Ascending aorta (tissue), 2 donors: Measurements from ENCODE around the gene TRAPPC14. TPM values are rescaled to one million over a fixed set of nuclear protein-coding genes. Genes with fewer than 3 reads are reported as not detected.

ENCODE experiments used
- DNase-seq, 2 donors: peaks; one replicate each; pipeline ENCODE4 v3.0.0-alpha.2; 2019; ENCODE audit warnings: low spot score in 2 of 2
- H3K27ac ChIP-seq, 2 donors: fragments of 200-600 bp; sonication (generic); one replicate each; pipeline ENCODE4 v1.5.1; 2016 to 2017; ENCODE audit warnings: mild to moderate bottlenecking in 1 of 2
- H3K27me3 ChIP-seq: fragments of 200-600 bp; sonication (generic); one replicate; pipeline ENCODE4 v1.5.1; 2017
- H3K36me3 ChIP-seq, 2 donors: fragments of 200-600 bp; sonication (generic); one replicate each; pipeline ENCODE4 v1.5.1; 2016
- H3K4me1 ChIP-seq, 2 donors: fragments of 200-600 bp; sonication (generic); one replicate each; pipeline ENCODE4 v1.5.1; 2016 to 2017; ENCODE audit warnings: mild to moderate bottlenecking in 1 of 2
- H3K4me3 ChIP-seq, 2 donors: fragments of 200-600 bp; sonication (generic); one replicate each; pipeline ENCODE4 v1.5.1; 2016 to 2017; ENCODE audit warnings: mild to moderate bottlenecking in 1 of 2
- H3K9me3 ChIP-seq, 2 donors: fragments of 200-600 bp; sonication (generic); one replicate each; pipeline ENCODE4 v1.5.1; 2016
- CTCF ChIP-seq, 3 experiments: fragments of 200-600 bp in 2 of 3; fragments of 450-650 bp in 1 of 3; sonication (generic) in 2 of 3; IDR thresholded peaks; one replicate each; pipeline ENCODE4 v1.5.1; 2016 to 2019; ENCODE audit warnings: antibody characterized with exemption in 3 of 3, mild to moderate bottlenecking in 1 of 3, moderate library complexity in 1 of 3
- intact Hi-C: fragments of 100-400 bp; cut with DNase I; formaldehyde crosslinking; loops from one replicate; pipeline ENCODE4 v1.15.1; 2023
- total RNA-seq: library from RNA; depleted of rRNA; stranded (reverse); fragments of >200 nt; gene quantifications from one replicate; pipeline ENCODE4 v1.1.0, GENCODE V29; 2016

The TRAPPC14 gene
- total RNA-seq, 1 donor from 2014 or later = 22.0 TPM

- peaks cover 0 to 14% of the 10 kb centered on the region in 2 donors for H3K4me1 ChIP-seq
- no peaks in the 10 kb centered on the region for H3K9me3 ChIP-seq
- no peaks in the 10 kb centered on the region for H3K36me3 ChIP-seq
- intact Hi-C loops = loop anchor here (1.0 to 10.0 kb wide), 3 partner anchors 22 to 298 kb away; partner anchors contain the start of genes AP4M1, LAMTOR4, MCM7 and MEPCE
- TF ChIP-seq CTCF (IDR thresholded peaks at IDR 0.05) = no peak
- peak within 1 kb of the TSS; percentile 87 to 98 for H3K27ac ChIP-seq
- DNase-seq = peak; percentile 26 to 91
- H3K4me3 ChIP-seq = peak within 1 kb of the TSS; percentile 79 to 99
- H3K27me3 ChIP-seq = no peaks in the 10 kb centered on the region
These were observed 31.3 kb downstream of the TRAPPC14 start, which contains the start of gene MBLAC1 for GRCh38 chr7:100126931-100127865. Gene MBLAC1 (plus strand): TSS chr7:100126967. CDS start chr7:100127396, 429 bp downstream.

DNA sequence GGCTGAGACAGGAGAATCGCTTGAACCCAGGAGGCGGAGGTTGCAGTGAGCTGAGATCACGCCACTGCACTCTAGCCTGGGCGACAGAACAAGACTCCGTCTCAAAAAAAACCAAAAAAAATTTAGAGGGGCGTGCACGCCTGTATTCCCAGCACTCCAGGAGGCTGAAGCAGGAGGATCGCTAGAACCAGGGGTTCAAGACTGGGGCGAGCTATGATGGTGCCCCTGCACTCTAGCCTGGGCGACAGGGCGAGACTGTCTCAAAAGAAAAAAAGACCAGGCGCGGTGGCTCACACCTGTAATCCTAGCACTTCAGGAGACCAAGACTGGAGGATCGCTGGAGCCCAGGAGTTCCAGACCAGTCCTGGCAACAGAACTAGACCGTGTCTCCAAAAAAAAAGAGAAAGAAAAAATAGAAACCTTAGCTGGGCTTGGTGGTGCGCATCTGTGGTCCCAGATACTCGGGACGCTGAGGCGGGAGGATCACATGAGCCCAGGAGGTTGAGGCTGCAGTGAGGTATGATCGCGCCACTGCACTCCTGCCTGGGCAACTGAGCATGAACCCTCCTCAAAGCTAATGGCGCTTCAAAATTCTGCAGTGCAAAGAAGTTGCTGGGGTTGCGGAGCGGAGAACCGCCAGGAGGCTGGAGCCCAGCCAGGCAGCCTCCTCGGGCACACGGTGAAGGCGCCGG is 32.1 kb downstream of the TRAPPC14 start:
- intact Hi-C loops = loop anchor here (2.0 to 10.0 kb wide), 2 partner anchors 22 to 298 kb away; partner anchors contain the start of genes LAMTOR4, MEPCE and ZCWPW1
- H3K4me1 ChIP-seq = peaks cover 0 to 14% of the 10 kb centered on the region in 2 donors

GRCh38 chr7:100124301-100125230 is 34.0 kb downstream of the TRAPPC14 start:
- intact Hi-C loops = loop anchor here (10.0 kb wide), 1 partner anchor 300 kb away; the partner anchor contains the start of genes MEPCE and ZCWPW1
- H3K27ac ChIP-seq = no peak overlapping the region
- TF ChIP-seq CTCF (IDR thresholded peaks at IDR 0.05) = no peak

More for the DNA sequence above, 32.1 kb downstream of the TRAPPC14 start:
- H3K36me3 ChIP-seq = no peaks in the 10 kb centered on the region
- no peak for TF ChIP-seq CTCF (IDR thresholded peaks at IDR 0.05)
- no peaks in the 10 kb centered on the region for H3K9me3 ChIP-seq
- no peak for DNase-seq
- H3K4me3 ChIP-seq = peak overlapping the region; percentile 79 to 99
- peak overlapping the region; percentile 87 to 98 for H3K27ac ChIP-seq
- no peaks in the 10 kb centered on the region for H3K27me3 ChIP-seq

DNA sequence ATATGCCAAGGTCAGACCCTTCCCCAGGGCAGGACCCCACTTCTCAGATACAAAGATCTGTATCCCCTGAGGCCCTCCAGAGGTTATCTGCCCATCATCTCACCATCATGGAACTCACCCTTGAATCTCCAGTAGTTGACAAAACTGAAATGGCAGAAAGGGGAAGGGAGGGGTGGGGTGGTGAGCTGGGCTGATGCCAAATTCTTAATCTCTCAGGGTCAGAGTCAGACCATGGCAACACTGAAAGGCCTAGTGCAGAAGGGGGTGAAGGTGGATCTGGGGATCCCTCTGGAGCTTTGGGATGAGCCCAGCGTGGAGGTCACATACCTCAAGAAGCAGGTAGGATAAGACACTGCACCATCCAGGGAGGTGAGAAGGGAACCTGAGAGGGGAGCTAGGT is 36.0 kb downstream of the TRAPPC14 start:
- no peak overlapping the region for H3K4me3 ChIP-seq
- no peak for DNase-seq
- H3K4me1 ChIP-seq = peaks cover 0 to 16% of the 10 kb centered on the region in 2 donors
- no peak for TF ChIP-seq CTCF (IDR thresholded peaks at IDR 0.05)
- no peaks in the 10 kb centered on the region for H3K27me3 ChIP-seq
- no peak overlapping the region for H3K27ac ChIP-seq
- no peaks in the 10 kb centered on the region for H3K9me3 ChIP-seq
- intact Hi-C loops = loop anchor here (10.0 kb wide), 1 partner anchor 302 kb away; the partner anchor contains the start of genes MEPCE and ZCWPW1
- no peaks in the 10 kb centered on the region for H3K36me3 ChIP-seq

More at GRCh38 chr7:100124301-100125230, 34.0 kb downstream of the TRAPPC14 start:
- peaks cover 0 to 20% of the 10 kb centered on the region in 2 donors for H3K4me1 ChIP-seq
- no peak for DNase-seq
- no peaks in the 10 kb centered on the region for H3K36me3 ChIP-seq
- no peak overlapping the region for H3K4me3 ChIP-seq
- H3K27me3 ChIP-seq = no peaks in the 10 kb centered on the region
- no peaks in the 10 kb centered on the region for H3K9me3 ChIP-seq
